Measurements from ENCODE around the gene PSMD2.

The PSMD2 gene

GRCh38 chr3:184277366-184277765 lies 21.7 kb upstream of the PSMD2 start:
- in situ Hi-C loops (cut with MboI; ENCODE audit: low sequenced_read_pairs) = loop anchor here (25.0 kb wide), 1 partner anchor 815 kb away; no protein-coding TSS in a partner anchor

DNA sequence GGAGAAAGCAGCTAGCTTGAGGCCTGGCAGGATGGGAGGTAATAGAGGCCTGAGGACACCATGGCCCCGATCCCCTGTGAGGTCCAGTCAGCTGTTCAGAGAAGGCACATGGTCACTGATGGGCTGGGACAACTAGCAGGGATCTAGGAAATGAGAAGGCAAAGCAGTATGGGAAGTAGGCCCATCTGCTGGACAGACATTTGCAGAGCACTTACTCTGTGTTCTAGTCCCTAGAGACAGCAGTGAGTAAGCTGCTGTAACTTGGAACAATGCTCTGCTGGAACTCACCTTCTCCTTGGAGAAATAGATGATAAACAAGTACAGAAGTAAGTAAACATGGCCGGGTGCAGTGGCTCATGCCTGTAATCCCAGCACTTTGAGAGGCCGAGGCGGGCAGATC lies 16.1 kb upstream of the PSMD2 start:
- in situ Hi-C loops (cut with MboI; ENCODE audit: low sequenced_read_pairs) = loop anchor here (10.0 to 25.0 kb wide), 2 partner anchors 378 to 821 kb away; no protein-coding TSS in a partner anchor

DNA sequence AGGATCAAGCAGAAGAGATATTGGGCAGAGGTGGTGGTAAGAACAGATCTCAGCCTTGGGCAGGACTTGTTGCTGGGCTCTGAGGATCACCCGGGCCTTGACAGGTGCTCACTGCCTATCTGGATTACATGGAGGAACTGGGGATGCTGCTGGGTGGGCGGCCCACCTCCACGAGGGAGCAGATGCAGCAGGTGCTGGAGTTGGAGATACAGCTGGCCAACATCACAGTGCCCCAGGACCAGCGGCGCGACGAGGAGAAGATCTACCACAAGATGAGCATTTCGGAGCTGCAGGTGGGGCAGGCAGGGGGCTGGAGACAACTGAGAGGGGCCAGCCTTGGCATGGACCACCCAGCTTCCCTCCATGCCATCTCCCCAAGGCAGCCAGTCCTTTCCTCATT lies 15.4 kb upstream of the PSMD2 start:
- in situ Hi-C loops (cut with MboI; ENCODE audit: low sequenced_read_pairs) = loop anchor here (10.0 to 25.0 kb wide), 2 partner anchors 379 to 821 kb away; no protein-coding TSS in a partner anchor

- in situ Hi-C loops (cut with MboI; ENCODE audit: low sequenced_read_pairs) = loop anchor here (10.0 to 25.0 kb wide), 2 partner anchors 380 to 822 kb away; no protein-coding TSS in a partner anchor
These were observed 14.3 kb upstream of the PSMD2 start for GRCh38 chr3:184284696-184285095.

GRCh38 chr3:184289426-184289938 lies 9.6 kb upstream of the PSMD2 start:
- in situ Hi-C loops (cut with MboI; ENCODE audit: low sequenced_read_pairs) = loop anchor here (10.0 to 25.0 kb wide), 2 partner anchors 385 to 827 kb away; no protein-coding TSS in a partner anchor

DNA sequence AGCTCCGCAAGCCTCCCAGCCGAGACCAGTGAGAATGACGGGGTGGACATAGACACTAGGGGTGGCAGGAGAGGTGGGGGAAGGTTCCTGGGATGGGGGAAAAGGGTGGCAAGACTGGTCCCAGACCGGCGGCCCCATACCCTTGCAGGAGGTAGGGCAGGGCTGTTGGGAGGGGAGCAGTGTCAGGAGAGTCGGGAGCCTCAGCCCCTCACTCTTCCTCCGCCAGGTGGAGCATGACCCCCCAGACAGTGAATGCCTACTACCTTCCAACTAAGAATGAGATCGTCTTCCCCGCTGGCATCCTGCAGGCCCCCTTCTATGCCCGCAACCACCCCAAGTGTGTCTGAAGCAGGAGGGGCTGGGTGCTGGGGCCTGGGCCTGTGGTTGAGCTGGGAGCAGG lies 8.7 kb upstream of the PSMD2 start:
- in situ Hi-C loops (cut with MboI; ENCODE audit: low sequenced_read_pairs) = loop anchor here (25.0 kb wide), 1 partner anchor 828 kb away; no protein-coding TSS in a partner anchor

GRCh38 chr3:184291044-184291737 lies 7.8 kb upstream of the PSMD2 start:
- in situ Hi-C loops (cut with MboI; ENCODE audit: low sequenced_read_pairs) = loop anchor here (25.0 kb wide), 1 partner anchor 829 kb away; no protein-coding TSS in a partner anchor

DNA sequence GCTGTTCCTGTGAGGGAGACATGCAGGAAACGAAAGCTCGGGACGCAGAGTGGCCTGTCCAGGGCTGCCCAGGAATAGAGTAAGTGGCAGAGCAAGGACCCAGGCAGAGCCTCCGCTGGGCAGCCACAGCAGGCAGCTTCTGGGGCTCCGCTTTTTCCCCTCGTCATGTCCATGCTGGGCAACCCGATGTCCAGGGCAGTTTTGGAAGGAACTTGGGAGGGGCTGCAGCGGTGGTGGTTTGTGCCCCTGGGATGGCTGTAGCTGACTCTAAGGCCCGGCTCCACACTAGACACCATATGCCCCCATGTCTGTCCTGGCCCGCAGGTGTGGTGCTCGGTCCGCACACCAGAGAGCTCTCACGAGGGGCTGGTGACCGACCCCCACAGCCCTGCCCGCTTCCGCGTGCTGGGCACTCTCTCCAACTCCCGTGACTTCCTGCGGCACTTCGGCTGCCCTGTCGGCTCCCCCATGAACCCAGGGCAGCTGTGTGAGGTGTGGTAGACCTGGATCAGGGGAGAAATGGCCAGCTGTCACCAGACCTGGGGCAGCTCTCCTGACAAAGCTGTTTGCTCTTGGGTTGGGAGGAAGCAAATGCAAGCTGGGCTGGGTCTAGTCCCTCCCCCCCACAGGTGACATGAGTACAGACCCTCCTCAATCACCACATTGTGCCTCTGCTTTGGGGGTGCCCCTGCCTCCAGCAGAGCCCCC lies 7.1 kb upstream of the PSMD2 start:
- in situ Hi-C loops (cut with MboI; ENCODE audit: low sequenced_read_pairs) = loop anchor here (25.0 kb wide), 1 partner anchor 830 kb away; no protein-coding TSS in a partner anchor

DNA sequence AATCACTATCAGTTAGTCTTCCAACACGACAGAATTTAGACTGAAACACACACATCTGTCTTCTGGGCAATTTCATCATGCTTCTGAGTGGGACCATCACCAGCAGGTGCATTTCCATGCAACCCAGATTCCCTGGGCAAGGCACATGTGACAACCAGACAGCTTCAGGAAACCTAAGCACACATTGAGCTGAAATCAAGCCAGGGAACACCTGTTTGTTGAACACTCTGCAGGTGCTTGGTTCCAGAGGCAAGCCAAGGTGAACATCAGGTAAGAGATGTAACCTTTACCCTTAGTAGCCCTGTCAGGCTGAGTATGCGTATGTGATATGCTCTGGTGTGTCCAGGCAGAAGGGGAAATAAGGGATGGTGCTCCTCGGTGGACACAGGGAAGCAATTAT lies 3.3 kb upstream of the PSMD2 start:
- in situ Hi-C loops (cut with MboI; ENCODE audit: low sequenced_read_pairs) = loop anchor here (25.0 kb wide), 1 partner anchor 833 kb away; no protein-coding TSS in a partner anchor

- in situ Hi-C loops (cut with MboI; ENCODE audit: low sequenced_read_pairs) = loop anchor here (25.0 kb wide), 1 partner anchor 834 kb away; no protein-coding TSS in a partner anchor
These were observed 2.4 kb upstream of the PSMD2 start for GRCh38 chr3:184296616-184297015.

DNA sequence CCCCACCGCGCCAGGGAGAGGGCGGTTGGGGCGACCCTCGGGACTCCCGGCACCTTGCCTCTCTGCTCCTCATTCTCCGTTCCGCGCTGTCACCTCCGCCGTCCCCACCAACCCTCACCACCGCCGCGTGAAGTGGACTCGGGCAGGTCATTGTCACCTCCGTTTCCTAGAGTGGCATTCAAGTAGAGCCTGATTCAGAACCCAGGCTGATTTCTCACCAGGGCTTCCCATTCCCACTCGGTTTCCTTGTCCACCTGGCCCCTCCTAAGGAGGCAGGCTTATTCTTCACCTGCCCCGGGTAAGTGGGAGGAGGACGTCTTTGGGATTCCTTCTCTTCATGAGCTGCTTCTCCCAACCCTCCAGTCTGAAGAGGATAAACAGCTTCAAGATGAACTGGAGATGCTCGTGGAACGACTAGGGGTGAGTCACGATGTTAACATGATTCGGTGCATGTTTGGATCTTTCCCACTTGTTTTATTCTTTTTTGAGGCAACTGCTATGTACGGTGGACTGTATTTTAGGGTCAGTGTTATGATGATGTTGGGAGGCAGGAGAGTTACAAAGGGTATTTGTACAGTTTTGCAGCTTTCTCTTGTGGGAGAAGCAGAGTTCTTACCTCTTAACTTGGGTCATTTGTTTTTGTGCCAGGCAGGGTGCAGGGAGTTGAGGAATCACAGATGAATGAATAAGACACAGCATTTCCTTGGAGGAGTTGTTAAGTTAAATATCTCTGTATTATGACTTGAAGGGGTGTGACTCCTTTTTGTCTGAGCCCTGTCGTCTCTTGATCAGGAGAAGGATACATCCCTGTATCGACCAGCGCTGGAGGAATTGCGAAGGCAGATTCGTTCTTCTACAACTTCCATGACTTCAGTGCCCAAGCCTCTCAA lies 692 bp downstream of the PSMD2 start:
- in situ Hi-C loops (cut with MboI; ENCODE audit: low sequenced_read_pairs) = loop anchor here (25.0 kb wide), 1 partner anchor 837 kb away; no protein-coding TSS in a partner anchor

DNA sequence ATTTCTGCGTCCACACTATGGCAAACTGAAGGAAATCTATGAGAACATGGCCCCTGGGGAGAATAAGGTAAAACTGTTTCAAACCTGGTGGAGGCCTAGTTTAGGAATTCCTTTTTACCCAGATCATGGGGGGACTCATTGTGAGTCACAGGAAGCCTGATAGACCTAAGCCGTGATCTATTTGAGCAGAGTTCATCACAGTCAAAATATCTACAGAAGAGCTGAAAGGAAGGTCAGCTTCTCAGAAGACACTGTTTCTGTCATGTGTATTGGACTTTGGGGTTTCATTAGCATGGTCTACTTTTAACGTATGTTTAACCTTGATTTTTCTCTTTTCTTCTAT lies 1.3 kb downstream of the PSMD2 start:
- in situ Hi-C loops (cut with MboI; ENCODE audit: low sequenced_read_pairs) = no loop called here

DNA sequence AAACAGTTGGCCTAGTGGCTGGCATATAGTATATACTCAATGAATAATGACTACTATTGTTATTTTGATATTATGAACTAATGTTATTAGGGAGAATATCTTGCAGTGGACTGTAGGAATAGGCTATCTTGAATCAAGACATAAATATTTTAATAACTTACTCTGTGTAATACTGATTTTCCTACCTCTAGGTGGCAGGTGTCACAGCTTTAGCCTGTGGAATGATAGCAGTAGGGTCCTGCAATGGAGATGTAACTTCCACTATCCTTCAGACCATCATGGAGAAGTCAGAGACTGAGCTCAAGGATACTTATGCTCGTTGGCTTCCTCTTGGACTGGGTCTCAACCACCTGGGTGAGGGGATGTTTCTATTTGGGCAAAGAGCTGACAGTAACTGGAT lies 6.5 kb downstream of the PSMD2 start:
- in situ Hi-C loops (cut with MboI; ENCODE audit: low sequenced_read_pairs) = no loop called here

DNA sequence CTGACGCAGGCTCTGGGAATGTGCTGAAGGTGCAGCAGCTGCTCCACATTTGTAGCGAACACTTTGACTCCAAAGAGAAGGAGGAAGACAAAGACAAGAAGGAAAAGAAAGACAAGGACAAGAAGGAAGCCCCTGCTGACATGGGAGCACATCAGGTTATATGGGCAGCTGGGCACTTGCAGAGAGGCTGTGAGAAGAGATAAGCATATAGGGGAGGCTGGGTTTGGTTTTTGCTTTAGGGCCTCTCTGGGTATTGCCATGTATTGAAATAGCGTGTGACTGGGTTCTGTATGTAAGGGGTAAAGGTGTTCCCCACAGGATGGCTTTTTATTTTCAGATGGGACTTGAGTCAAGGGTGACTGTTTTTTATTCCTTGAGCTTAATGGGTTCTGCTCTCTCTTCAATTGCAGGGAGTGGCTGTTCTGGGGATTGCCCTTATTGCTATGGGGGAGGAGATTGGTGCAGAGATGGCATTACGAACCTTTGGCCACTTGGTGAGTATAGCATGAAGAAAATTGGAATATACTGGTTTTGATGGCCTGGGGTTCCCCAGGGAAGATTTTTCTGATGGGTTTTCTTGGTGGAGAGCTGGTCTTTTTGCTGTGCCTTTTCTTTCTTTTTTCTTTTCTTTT lies 7.4 kb downstream of the PSMD2 start:
- in situ Hi-C loops (cut with MboI; ENCODE audit: low sequenced_read_pairs) = no loop called here

GRCh38 chr3:184307915-184308314 lies 8.9 kb downstream of the PSMD2 start:
- in situ Hi-C loops (cut with MboI; ENCODE audit: low sequenced_read_pairs) = no loop called here

GRCh38 chr3:184308744-184309143 lies 9.7 kb downstream of the PSMD2 start:
- in situ Hi-C loops (cut with MboI; ENCODE audit: low sequenced_read_pairs) = no loop called here

DNA sequence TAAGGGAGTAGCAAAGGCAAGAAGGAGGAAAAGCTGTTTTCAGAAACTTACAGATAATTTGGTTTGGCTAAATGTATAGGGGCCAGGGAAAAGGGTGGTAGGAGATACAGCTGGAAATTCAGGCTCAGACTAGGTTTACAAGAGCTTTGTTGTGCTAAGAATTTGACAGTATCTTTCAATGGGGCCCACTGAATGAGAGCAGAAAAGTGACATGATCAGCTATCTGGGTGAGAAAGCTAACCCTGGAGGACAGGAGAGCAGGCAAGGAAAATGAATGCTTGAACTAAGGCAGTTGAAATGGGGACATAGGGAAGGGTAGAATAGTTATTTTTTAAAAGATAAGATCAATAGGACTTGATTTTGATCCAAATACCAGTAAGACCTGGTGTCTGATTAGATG lies 12.6 kb downstream of the PSMD2 start:
- in situ Hi-C loops (cut with MboI; ENCODE audit: low sequenced_read_pairs) = no loop called here

GRCh38 chr3:184314363-184314699 lies 15.3 kb downstream of the PSMD2 start, which contains the start of gene EIF4G1:
Gene EIF4G1, plus strand, starts transcription at chr3:184314606. Its CDS starts 1,191 bp downstream, at chr3:184315797.
- in situ Hi-C loops (cut with MboI; ENCODE audit: low sequenced_read_pairs) = no loop called here

DNA sequence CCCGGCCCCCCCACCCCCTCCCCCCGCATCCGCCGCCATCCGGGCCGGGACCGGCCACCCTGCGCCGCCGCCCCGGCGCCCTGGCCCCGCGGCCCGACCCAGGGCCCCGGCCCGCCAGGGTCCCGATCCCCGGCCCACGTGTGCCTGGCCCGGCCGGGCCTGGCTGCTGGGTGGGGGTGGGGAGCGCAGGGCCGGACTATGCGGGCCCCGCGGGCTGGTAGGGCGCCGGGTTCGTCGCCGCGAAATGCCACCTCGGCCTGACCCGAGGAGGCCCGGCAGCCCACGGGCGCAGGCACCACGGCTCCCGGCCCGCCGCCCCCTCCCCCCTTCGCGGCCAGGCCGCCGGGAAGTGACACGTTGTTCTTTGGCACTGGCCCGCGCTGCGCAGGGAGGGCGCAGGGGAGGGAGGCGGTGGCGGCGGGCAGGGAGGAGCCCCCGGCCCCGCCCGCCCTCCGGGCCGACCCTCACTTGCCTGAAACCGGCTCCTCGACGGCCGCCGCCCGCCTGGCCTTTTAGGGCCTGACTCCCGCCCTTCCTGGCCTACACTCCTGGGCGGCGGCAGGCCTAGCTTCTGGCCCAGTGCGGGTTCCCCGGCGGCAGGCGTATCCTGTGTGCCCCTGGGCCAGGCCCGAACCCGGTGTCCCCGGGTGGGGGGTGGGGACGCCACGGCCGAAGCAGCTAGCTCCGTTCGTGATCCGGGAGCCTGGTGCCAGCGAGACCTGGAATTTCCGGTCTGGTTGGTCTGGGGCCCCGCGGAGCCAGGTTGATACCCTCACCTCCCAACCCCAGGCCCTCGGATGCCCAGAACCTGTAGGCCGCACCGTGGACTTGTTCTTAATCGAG lies 15.9 kb downstream of the PSMD2 start:
- in situ Hi-C loops (cut with MboI; ENCODE audit: low sequenced_read_pairs) = no loop called here

All from HL-60/S4 treated with retinoic acid at 250 ng/mL for 4 days and 3 days (cell line).